NCI-H345 treated with DMSO at 0.1 percent for 48 hours (cell line): ENCODE data around the gene BCL2A1.
"Not testable (repeated sequence)": the region's sequence is repeated elsewhere in the genome, so short reads cannot be mapped to it uniquely, and the experiment has no call there.

Source experiments
- DNase-seq: peaks from one replicate; lab custom pipeline; 2025; ENCODE audit not compliant: unreplicated experiment; lab: John Stamatoyannopoulos, UW

The BCL2A1 gene

GRCh38 chr15:79989682-79990081 is 18.7 kb upstream of the BCL2A1 start:
- DNase-seq, result no peak

- no peak for DNase-seq
Measured at GRCh38 chr15:79989183-79989582, 18.2 kb upstream of the BCL2A1 start.

DNA sequence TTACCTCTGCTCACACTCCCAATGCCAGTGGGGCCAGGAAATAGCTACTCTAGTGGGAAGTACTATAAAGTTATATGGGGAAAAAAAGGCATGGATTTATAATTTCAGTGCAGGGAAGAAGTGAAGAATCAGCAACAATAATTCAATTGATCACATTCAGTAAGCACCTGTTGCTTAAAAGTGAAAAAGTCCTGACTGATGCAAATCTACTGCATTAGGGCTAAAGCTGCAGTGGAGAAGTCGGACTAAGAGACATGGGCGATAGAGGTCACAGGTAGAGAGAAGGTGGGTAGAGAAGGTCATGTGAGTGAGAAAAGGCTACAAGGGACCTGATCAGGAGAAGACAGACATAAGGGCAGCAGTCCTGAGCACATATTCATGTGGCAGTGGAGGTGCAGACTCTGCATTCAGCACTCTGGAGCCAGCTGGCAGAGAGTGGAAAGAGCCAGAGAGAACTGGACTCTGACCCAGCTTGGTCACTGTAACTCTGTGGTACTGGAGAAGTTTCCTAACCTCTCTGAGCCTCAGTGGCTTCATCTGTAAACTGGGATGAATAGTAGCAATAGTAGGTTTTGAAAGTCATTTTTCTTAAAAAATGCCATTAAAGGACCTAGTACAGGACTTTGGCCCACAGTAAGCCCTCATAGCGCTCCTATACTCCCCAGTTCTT is 17.6 kb upstream of the BCL2A1 start:
- DNase-seq, result no peak

DNA sequence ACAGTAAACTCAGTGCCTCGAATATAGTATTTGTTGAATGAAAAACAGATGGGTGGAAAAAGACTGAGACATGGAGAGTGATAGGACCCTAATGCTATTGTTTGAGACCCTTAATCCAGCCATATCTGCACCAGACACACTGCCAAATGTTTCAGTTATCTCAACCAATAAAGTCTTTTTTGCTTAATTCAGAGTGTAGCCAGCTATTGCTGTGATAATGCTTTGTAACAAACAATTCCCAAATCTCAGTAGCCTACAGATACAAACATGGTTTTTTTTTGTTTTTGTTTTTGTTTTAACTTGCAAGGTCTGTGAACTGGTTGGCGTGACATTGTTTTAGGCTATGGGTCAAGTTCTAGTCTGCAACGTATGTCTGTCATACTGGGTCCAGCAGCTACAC is 17.0 kb upstream of the BCL2A1 start:
- DNase-seq, result no peak

GRCh38 chr15:79987569-79987955 is 16.6 kb upstream of the BCL2A1 start:
- DNase-seq, result no peak

- no peak for DNase-seq
Measured at GRCh38 chr15:79981831-79982455, 10.9 kb upstream of the BCL2A1 start.

DNA sequence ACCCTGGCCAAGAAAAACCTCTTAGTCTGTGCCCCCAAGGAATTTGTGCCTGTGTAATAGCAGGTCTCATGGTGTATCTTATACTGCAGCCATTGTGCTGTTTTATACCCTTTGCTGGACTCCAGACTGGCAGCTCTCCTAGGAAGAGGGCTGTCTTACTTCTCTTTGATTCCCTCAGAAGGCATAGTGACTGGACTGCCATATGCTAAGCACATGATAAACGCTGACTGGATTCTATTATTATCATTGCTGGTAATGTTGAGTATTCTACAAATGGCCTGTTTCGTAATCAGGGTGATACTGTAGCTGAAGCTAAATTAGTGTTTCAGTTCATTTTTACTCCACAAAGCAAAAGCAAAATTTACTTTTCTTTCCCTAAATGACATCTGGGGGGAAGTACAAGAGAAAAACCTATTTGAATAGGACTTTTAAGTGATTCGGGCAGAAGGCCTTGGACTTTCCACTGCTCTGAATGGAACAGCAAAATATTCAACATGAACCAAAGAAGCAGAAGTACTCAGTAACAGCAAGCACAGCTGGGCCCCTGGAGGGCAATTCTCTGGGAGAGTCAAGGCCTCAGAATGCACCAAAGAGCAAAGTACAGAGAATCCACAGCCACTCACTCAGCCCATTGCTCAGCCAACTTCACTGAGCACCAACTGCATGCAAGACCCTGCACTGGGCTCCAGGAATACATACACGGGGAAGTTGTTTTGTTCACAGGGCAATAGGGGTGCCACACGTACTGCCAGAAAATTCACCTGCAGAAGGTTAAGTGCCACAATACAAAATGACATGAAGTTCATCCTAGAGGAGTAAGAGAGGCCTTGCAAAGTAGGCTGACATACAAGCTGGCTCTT is 7.9 kb upstream of the BCL2A1 start:
- no peak for DNase-seq

- no peak for DNase-seq
Measured at GRCh38 chr15:79978260-79978654, 7.3 kb upstream of the BCL2A1 start.

DNA sequence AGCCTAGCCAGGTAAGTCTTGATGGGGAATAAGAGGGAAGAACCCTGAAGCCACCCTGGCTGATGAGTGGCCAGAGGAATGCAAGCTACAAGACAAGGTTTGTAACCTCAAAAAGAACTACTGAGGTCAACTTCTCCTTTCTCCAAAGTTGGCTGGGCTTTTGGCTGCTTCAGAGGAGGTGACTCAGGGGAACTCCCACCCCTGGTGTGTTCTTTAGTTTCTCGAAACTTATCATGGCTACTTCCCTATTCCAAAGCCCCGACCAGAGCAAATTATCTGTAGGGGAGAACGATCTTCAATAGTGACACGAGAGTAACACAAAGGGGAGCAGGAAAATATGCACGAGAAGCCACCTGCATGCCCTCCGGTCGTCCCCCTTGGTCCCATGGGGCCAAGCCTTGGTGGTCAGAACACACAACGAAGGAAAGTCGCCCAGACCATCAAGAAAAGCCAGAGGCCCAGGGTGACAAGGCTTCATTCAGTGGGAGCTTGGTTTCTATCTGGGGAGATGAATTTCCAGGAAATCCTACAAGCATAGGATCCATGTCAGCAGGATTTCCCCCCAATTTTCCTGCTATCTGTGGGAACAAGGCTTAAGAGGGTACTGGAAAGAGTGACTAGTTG is 6.5 kb upstream of the BCL2A1 start:
- no peak for DNase-seq

GRCh38 chr15:79973456-79974195 is 2.6 kb upstream of the BCL2A1 start:
- DNase-seq, result no peak

GRCh38 chr15:79972863-79973262 is 1.9 kb upstream of the BCL2A1 start:
- DNase-seq, result no peak

DNA sequence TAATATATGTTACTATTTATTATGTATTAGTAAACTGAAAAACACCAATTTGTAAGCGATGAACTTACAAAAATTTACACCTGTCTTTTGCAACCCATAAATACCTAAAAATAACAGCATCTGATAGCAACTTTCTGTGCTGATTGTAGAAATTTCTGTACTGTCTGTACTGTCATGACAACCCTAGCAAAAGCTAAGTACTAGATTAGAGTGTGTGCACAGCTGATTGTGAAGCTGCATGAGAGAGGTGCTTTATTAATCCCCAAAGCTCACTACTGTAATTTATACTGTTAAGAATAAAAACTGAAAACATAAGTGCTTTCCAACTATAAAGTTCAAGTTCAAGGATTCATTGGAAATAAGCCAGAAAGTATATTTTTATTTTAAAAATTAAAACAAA is 815 bp downstream of the BCL2A1 start:
- no peak for DNase-seq

DNA sequence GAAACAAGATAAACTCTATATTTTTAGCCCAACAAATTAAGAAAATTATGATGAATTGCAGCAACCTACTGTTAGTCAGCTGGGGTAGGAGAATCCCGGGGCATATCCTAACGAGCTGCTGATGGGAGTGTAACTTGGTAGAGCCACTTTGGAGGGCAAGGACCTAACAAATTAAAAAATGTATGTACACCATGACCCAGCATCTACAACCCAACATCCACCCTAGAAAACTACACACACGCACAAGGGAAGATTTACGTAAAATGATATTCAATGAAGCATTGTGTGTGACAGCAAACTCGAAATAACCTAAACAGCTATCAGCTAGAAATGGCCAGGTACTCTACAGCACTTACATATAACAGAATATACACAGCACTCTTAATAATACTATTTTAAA is 1.9 kb downstream of the BCL2A1 start:
- no peak for DNase-seq

GRCh38 chr15:79967298-79968182 is 3.5 kb downstream of the BCL2A1 start:
- no peak for DNase-seq

DNA sequence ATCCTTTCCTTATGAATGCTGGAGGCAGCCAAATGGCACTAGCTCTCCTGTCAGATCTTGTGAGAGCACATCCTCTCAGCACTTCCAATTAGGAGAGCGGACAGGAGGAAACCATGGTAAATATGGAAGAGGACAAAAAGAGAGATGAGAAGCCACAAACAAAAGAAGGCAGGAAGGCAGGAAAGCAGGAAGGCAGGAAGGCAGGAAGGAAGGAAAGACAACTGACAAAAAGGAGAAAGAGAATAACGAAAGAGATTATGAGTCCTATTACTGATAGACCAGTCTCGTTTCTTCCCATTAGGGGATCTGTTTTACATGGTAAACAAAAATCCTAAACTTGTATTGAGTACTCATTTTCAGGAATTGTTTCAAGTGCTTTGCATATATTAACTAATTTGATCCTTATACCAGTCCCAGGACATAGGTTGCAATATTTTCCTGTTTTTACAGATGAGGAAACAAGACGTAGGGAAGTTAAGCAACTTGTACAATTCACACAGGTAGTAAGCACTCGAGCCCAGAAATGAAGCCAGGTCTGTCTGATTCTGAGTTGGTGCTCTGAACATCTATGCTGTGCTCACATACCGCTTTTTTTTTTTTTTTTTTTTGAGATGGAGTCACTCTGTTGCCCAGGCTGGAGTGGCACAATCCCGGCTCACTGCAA is 4.2 kb downstream of the BCL2A1 start:
- DNase-seq, result no peak

- DNase-seq, result no peak
Measured at GRCh38 chr15:79965846-79966630, 5.0 kb downstream of the BCL2A1 start.

GRCh38 chr15:79964232-79964805 is 6.7 kb downstream of the BCL2A1 start:
- DNase-seq, result no peak

GRCh38 chr15:79962921-79963320 is 8.1 kb downstream of the BCL2A1 start:
- not testable (repeated sequence) for DNase-seq
